Upper lobe of left lung (tissue), 4 donors: ENCODE data around the gene FAM199X.

Experiments used
- CTCF ChIP-seq, 6 experiments: fragments of 450-650 bp in 4 of 6; fragments of 200-600 bp in 2 of 6; sonication (generic) in 2 of 6; IDR thresholded peaks; one replicate each; pipeline ENCODE4 v1.5.1; 2016 to 2019; ENCODE audit warnings: antibody characterized with exemption in 6 of 6
- POLR2A ChIP-seq, 4 donors: fragments of 450-650 bp; IDR thresholded peaks; one replicate each; pipeline ENCODE4 v1.5.1; 2016 to 2017; ENCODE audit warnings: antibody characterized with exemption in 4 of 4, mild to moderate bottlenecking in 2 of 4
- POLR2AphosphoS5 ChIP-seq, 2 donors: sonication (generic); formaldehyde crosslinking; IDR thresholded peaks; one replicate each; pipeline ENCODE4 v1.5.1; 2017; ENCODE audit warnings: antibody characterized with exemption in 2 of 2

- no peak for TF ChIP-seq CTCF (IDR thresholded peaks at IDR 0.05)
- no peak for TF ChIP-seq POLR2AphosphoS5 (IDR thresholded peaks at IDR 0.05)
- TF ChIP-seq POLR2A (IDR thresholded peaks at IDR 0.05): no peak
Measured at GRCh38 chrX:104126856-104127255, 39.4 kb upstream of the FAM199X start.
